ENCODE data around the gene PANX1.

The PANX1 gene

GRCh38 chr11:94150704-94151685 lies 22.4 kb downstream of the PANX1 start:
- Histone ChIP-seq H2AFZ (ENCODE audit: low read length) (no peak overlapping the region), H3K36me3 (ENCODE audit: insufficient read depth, low read length) (peaks cover 17% of the 10 kb centered on the region; the same call in 1 of the 2 replicates), H3F3A (ENCODE audit: low read depth) (no peaks in the 10 kb centered on the region), H3K4me1 (ENCODE audit: insufficient read depth, low read length, poor library complexity, severe bottlenecking) (peaks cover 24% of the 10 kb centered on the region), H3K9me3 (ENCODE audit: insufficient read depth, low read depth, low read length) (no peaks in the 10 kb centered on the region), H3K9ac (ENCODE audit: low read depth, low read length, poor library complexity, severe bottlenecking) (no peak overlapping the region), H3K9me2 (replicated peaks; ENCODE audit: low read depth, low read length) (no peaks in the 10 kb centered on the region), H3K79me2 (ENCODE audit: insufficient read depth, low read length) (peaks cover 70% of the 10 kb centered on the region; the same call in 1 of the 2 replicates), H3K4me3 (ENCODE audit: low read length, poor library complexity, severe bottlenecking) (no peak overlapping the region), H4K20me1 (ENCODE audit: insufficient read depth, low read length, poor library complexity, severe bottlenecking) (peaks cover 29% of the 10 kb centered on the region), H3K4me2 (ENCODE audit: low read depth, low read length, poor library complexity, severe bottlenecking) (no peak overlapping the region), H3K27me3 (ENCODE audit: insufficient read depth, low read length, poor library complexity, severe bottlenecking) (no peaks in the 10 kb centered on the region)
- TF ChIP-seq EZH2phosphoT487 (IDR thresholded peaks at IDR 0.05; ENCODE audit: borderline replicate concordance): no peak
- no peak for TF ChIP-seq CTCF (conservative IDR thresholded peaks at IDR 0.05; ENCODE audit: low read length)

- Histone ChIP-seq H3K36me3 (ENCODE audit: insufficient read depth, low read length) (peaks cover 22% of the 10 kb centered on the region; the same call in 1 of the 2 replicates), H3K4me2 (ENCODE audit: low read depth, low read length, poor library complexity, severe bottlenecking) (no peak overlapping the region), H3K79me2 (ENCODE audit: insufficient read depth, low read length) (peaks cover 65% of the 10 kb centered on the region; the same call in 1 of the 2 replicates), H4K20me1 (ENCODE audit: insufficient read depth, low read length, poor library complexity, severe bottlenecking) (peaks cover 26% of the 10 kb centered on the region), H3K9me3 (ENCODE audit: insufficient read depth, low read depth, low read length) (no peaks in the 10 kb centered on the region), H3K9me2 (replicated peaks; ENCODE audit: low read depth, low read length) (no peaks in the 10 kb centered on the region), H3K4me1 (ENCODE audit: insufficient read depth, low read length, poor library complexity, severe bottlenecking) (peaks cover 21% of the 10 kb centered on the region), H3K27me3 (ENCODE audit: insufficient read depth, low read length, poor library complexity, severe bottlenecking) (no peaks in the 10 kb centered on the region), H2AFZ (ENCODE audit: low read length) (no peak overlapping the region), H3F3A (ENCODE audit: low read depth) (no peaks in the 10 kb centered on the region), H3K4me3 (ENCODE audit: low read length, poor library complexity, severe bottlenecking) (no peak overlapping the region), H3K9ac (ENCODE audit: low read depth, low read length, poor library complexity, severe bottlenecking) (no peak overlapping the region)
- TF ChIP-seq EZH2phosphoT487 (IDR thresholded peaks at IDR 0.05; ENCODE audit: borderline replicate concordance) (no peak), CTCF (conservative IDR thresholded peaks at IDR 0.05; ENCODE audit: low read length) (no peak)
These were observed 23.4 kb downstream of the PANX1 start for GRCh38 chr11:94151903-94152677.

GRCh38 chr11:94152678-94153065 lies 24.0 kb downstream of the PANX1 start:
- Histone ChIP-seq H3K36me3 (ENCODE audit: insufficient read depth, low read length) (peaks cover 22% of the 10 kb centered on the region; the same call in 1 of the 2 replicates), H3K27me3 (ENCODE audit: insufficient read depth, low read length, poor library complexity, severe bottlenecking) (no peaks in the 10 kb centered on the region), H2AFZ (ENCODE audit: low read length) (no peak overlapping the region), H3K4me1 (ENCODE audit: insufficient read depth, low read length, poor library complexity, severe bottlenecking) (peaks cover 15% of the 10 kb centered on the region), H3K4me2 (ENCODE audit: low read depth, low read length, poor library complexity, severe bottlenecking) (no peak overlapping the region), H3K9me2 (replicated peaks; ENCODE audit: low read depth, low read length) (no peaks in the 10 kb centered on the region), H3F3A (ENCODE audit: low read depth) (no peaks in the 10 kb centered on the region), H3K9me3 (ENCODE audit: insufficient read depth, low read depth, low read length) (no peaks in the 10 kb centered on the region), H4K20me1 (ENCODE audit: insufficient read depth, low read length, poor library complexity, severe bottlenecking) (peaks cover 21% of the 10 kb centered on the region), H3K9ac (ENCODE audit: low read depth, low read length, poor library complexity, severe bottlenecking) (no peak overlapping the region), H3K79me2 (ENCODE audit: insufficient read depth, low read length) (peaks cover 60% of the 10 kb centered on the region; the same call in 1 of the 2 replicates), H3K4me3 (ENCODE audit: low read length, poor library complexity, severe bottlenecking) (no peak overlapping the region)
- TF ChIP-seq EZH2phosphoT487 (IDR thresholded peaks at IDR 0.05; ENCODE audit: borderline replicate concordance) (no peak), CTCF (conservative IDR thresholded peaks at IDR 0.05; ENCODE audit: low read length) (no peak)
